ENCODE data around the gene ABHD17A. TPM values are rescaled to one million over a fixed set of nuclear protein-coding genes. Genes with fewer than 3 reads are reported as not detected.

Gene ABHD17A
- total and polyA plus RNA-seq, 9 of the 15 experiments (the other 6 are each of a cell fraction or from before 2014, with no cell fraction given): 0.04 to 135 (median 21.8) TPM; not detected in 1

- TF ChIP-seq MTA2 (IDR thresholded peaks at IDR 0.05; ENCODE audit: low read depth) (no peak), NELFE (IDR thresholded peaks at IDR 0.05; ENCODE audit: insufficient read depth, insufficient read length) (no peak), NR1H2 (CRISPR knock-in tag; IDR thresholded peaks at IDR 0.05) (0 out of 2 replicates have a peak, but pooled peaks have one; percentile 69), USF1 (CRISPR knock-in tag; IDR thresholded peaks at IDR 0.05) (peak; percentile 60), VEZF1 (CRISPR knock-in tag; IDR thresholded peaks at IDR 0.05) (peak; percentile 96), ZNF23 (CRISPR knock-in tag; IDR thresholded peaks at IDR 0.05) (no peak), HDAC6 (IDR thresholded peaks at IDR 0.05; ENCODE audit: low read depth, low read length) (no peak), ZNF3 (CRISPR knock-in tag; IDR thresholded peaks at IDR 0.05) (no peak), NR2C1 (IDR thresholded peaks at IDR 0.05) (peak; percentile 52; the same call in 1 of the 2 replicates), NR2C1 (tag; IDR thresholded peaks at IDR 0.05) (peak; percentile 70), DEAF1 (CRISPR knock-in tag; IDR thresholded peaks at IDR 0.05) (no peak), PATZ1 (CRISPR knock-in tag; IDR thresholded peaks at IDR 0.05; ENCODE audit: borderline replicate concordance) (no peak), ATF3 (IDR thresholded peaks at IDR 0.05) (peak; percentile 27), ATF3 (CRISPR knock-in tag; conservative IDR thresholded peaks at IDR 0.05) (no peak), CTBP1 (IDR thresholded peaks at IDR 0.05; ENCODE audit: borderline replicate concordance) (peak; percentile 97), POLR2H (tag; IDR thresholded peaks at IDR 0.05; ENCODE audit: low read depth) (no peak), ZNF140 (CRISPR knock-in tag; IDR thresholded peaks at IDR 0.05) (no peak), DACH1 (IDR thresholded peaks at IDR 0.05; ENCODE audit: partially characterized antibody) (peak; percentile 48), ZNF398 (CRISPR knock-in tag; IDR thresholded peaks at IDR 0.05) (no peak)
Observed at GRCh38 chr19:1856698-1857603, 28.3 kb downstream of the ABHD17A start (continued).

Measured in K562 (cell line).